ENCODE data around the gene OTP. TPM values are rescaled to one million over a fixed set of nuclear protein-coding genes. Genes with fewer than 3 reads are reported as not detected.

The OTP gene
- polyA plus RNA-seq, 1 of the 3 experiments (the other 2 are of a cell fraction): not detected

DNA sequence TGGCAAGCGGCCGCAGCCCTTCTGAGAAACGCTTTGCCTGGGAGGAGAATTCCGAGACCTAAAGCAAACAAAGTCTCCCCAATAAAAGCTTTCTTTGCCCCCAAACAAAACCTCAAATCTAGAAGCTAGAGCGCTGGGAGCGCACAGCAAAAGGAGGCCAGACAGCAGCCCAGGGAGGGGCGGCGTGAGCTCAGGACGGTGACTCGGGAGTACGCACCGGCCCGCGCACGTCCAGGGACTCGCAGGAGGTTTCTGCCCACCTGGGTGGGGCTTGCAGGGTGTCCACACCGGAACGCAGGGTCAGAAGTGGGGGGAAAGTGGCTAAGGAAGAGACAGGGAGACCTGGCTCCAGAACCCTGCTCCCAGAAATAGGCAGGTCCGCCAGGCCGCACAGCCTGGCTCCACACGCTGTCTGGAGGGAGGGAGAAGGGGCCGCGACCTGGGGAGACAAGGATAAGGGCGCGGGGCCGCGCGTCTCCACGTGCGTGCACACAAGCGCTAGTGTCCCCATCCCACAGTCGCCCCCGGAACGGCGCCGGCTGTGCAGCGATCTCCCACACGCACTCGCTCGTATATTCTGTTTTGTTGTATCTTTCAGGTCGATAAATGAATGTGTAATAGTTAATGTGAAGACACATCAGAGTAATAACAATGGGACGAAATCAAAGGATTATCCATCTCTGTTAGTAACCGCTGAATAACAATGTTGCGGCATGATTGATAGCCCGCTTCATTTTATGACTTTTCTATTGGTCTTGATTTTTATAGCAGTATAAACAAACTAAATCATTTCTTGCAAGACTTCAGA is 2.3 kb upstream of the OTP start:
- no peak for TF ChIP-seq PBX3 (IDR thresholded peaks at IDR 0.05)
- TF ChIP-seq ELF1 (IDR thresholded peaks at IDR 0.05): no peak
- TF ChIP-seq YY1 (IDR thresholded peaks at IDR 0.05; ENCODE audit: low read depth): no peak
- 0 out of 2 replicates have a peak, but pooled peaks have one; percentile 79 for TF ChIP-seq EZH2phosphoT487 (IDR thresholded peaks at IDR 0.05; ENCODE audit: borderline replicate concordance, low read depth)
- no peak for TF ChIP-seq CTCF (IDR thresholded peaks at IDR 0.05)
- H3F3A ChIP-seq (replicated peaks; ENCODE audit: insufficient read depth): peaks cover 7% of the 10 kb centered on the region
- no peak overlapping the region for H3K27ac ChIP-seq (ENCODE audit: low read depth in 2 of 2, low read length in 1 of 2)
- H3K4me1 ChIP-seq (ENCODE audit: control insufficient read depth in 1 of 2, insufficient read depth in 2 of 2, low read depth in 1 of 2, low read length in 1 of 2): peaks cover 0 to 6% of the 10 kb centered on the region in 2 experiments; a peak in 1 of 4 replicates
- ChIA-PET POLR2A (no interaction called here), CTCF (interaction anchor here (2.8 kb wide), 1 partner anchor 10 kb away, joined by 11 read pairs; no protein-coding TSS in a partner anchor)
- DNase-seq: peak; percentile 59
- no peaks in the 10 kb centered on the region for H3K9me2 ChIP-seq
- peaks cover 6% of the 10 kb centered on the region; the same call in 1 of the 2 replicates for H4K20me1 ChIP-seq (ENCODE audit: insufficient read depth)
- no peak overlapping the region for H3K9ac ChIP-seq
- WGBS (ENCODE audit: low lambda C conversion rate): 14% methylated on average over 35 of the region's 45 CpGs
- H3K4me3 ChIP-seq (ENCODE audit: low read depth in 2 of 2, low read length in 1 of 2): no peak overlapping the region
- no peaks in the 10 kb centered on the region for H3K9me3 ChIP-seq
- H3K27me3 ChIP-seq (ENCODE audit: insufficient read depth): peaks cover 95% of the 10 kb centered on the region
- H2AFZ ChIP-seq (ENCODE audit: low read depth): no peak overlapping the region
- H3K36me3 ChIP-seq (replicated peaks in 1 of 2; ENCODE audit: control insufficient read depth in 1 of 2, insufficient read depth in 2 of 2, low read length in 1 of 2): no peaks in the 10 kb centered on the region
- no peak overlapping the region for H3K4me2 ChIP-seq
- H3K79me2 ChIP-seq (ENCODE audit: insufficient read depth): no peaks in the 10 kb centered on the region

DNA sequence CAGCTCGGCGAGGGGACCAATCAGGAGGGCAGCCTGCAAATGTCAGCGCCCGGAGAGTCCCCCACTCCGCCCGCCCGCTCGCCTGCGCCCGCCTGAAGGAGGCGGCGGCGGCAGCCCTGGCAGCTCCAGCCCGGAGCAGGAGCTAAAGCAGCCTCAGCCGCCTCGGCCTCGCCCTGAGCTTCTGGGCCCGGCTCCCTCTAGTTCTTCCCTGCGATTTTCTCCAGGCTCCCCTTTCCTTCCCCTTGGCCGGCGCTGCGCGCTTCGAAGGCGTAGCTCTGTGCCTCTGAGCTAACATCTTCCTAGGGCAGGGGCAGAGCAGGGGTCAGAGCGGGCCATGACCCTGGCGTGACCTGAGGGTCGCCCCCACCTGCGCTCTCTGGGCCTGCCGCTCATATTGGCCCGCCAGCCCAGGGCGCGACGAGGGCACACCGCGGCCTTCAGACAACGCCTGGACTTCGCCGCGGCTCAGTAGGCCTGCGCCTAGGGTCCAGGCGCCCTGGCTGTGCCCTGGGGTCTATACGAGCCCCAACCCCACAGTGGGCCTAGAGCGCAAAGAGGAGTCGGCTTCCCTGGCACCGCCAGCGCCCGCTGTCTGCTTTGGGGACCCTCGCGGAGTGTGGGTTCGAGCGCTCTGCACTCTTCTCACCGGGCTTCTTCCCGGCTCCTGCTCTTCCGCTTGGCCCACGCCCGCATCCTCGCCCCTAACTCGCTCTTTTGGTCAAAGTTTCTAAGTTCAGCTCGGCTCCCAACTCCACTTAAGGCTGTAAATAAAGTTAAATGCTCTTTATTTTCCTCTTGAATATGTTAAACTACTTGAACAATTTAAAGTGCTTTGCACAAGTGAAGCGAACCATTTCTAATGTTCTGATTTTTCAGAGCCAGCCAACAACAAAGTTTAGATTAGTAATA is 504 bp upstream of the OTP start:
- H3K4me2 ChIP-seq: no peak overlapping the region; the same call in 1 of the 2 replicates
- H3K9me3 ChIP-seq: no peaks in the 10 kb centered on the region; the same call in 1 of the 2 replicates
- no peak overlapping the region; a peak in 1 of 4 replicates for H3K4me3 ChIP-seq (ENCODE audit: low read depth in 2 of 2, low read length in 1 of 2)
- H4K20me1 ChIP-seq (ENCODE audit: insufficient read depth): peaks cover 6% of the 10 kb centered on the region; the same call in 1 of the 2 replicates
- no peaks in the 10 kb centered on the region for H3K79me2 ChIP-seq (ENCODE audit: insufficient read depth)
- no peak overlapping the region for H3K9ac ChIP-seq
- H3K27me3 ChIP-seq (ENCODE audit: insufficient read depth): peaks cover 100% of the 10 kb centered on the region
- TF ChIP-seq EP300 (IDR thresholded peaks at IDR 0.05; ENCODE audit: borderline replicate concordance in 1 of 2, low read depth in 1 of 2, low read length in 1 of 2): no peak
- TF ChIP-seq ELF1 (IDR thresholded peaks at IDR 0.05): no peak
- TF ChIP-seq, protein P1, sequence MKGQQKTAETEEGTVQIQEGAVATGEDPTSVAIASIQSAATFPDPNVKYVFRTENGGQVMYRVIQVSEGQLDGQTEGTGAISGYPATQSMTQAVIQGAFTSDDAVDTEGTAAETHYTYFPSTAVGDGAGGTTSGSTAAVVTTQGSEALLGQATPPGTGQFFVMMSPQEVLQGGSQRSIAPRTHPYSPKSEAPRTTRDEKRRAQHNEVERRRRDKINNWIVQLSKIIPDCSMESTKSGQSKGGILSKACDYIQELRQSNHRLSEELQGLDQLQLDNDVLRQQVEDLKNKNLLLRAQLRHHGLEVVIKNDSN (IDR thresholded peaks at IDR 0.05; ENCODE audit: borderline replicate concordance, low read depth): no peak
- no peak for TF ChIP-seq TCF12 (IDR thresholded peaks at IDR 0.05)
- no peak; the same call in 1 of the 2 replicates for TF ChIP-seq EZH2phosphoT487 (IDR thresholded peaks at IDR 0.05; ENCODE audit: borderline replicate concordance, low read depth)
- TF ChIP-seq SMC3 (IDR thresholded peaks at IDR 0.05; ENCODE audit: low read depth, low read length): no peak
- TF ChIP-seq, protein P2, sequence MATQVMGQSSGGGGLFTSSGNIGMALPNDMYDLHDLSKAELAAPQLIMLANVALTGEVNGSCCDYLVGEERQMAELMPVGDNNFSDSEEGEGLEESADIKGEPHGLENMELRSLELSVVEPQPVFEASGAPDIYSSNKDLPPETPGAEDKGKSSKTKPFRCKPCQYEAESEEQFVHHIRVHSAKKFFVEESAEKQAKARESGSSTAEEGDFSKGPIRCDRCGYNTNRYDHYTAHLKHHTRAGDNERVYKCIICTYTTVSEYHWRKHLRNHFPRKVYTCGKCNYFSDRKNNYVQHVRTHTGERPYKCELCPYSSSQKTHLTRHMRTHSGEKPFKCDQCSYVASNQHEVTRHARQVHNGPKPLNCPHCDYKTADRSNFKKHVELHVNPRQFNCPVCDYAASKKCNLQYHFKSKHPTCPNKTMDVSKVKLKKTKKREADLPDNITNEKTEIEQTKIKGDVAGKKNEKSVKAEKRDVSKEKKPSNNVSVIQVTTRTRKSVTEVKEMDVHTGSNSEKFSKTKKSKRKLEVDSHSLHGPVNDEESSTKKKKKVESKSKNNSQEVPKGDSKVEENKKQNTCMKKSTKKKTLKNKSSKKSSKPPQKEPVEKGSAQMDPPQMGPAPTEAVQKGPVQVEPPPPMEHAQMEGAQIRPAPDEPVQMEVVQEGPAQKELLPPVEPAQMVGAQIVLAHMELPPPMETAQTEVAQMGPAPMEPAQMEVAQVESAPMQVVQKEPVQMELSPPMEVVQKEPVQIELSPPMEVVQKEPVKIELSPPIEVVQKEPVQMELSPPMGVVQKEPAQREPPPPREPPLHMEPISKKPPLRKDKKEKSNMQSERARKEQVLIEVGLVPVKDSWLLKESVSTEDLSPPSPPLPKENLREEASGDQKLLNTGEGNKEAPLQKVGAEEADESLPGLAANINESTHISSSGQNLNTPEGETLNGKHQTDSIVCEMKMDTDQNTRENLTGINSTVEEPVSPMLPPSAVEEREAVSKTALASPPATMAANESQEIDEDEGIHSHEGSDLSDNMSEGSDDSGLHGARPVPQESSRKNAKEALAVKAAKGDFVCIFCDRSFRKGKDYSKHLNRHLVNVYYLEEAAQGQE (IDR thresholded peaks at IDR 0.05; ENCODE audit: low read depth, low read length): no peak
- TF ChIP-seq NRF1 (IDR thresholded peaks at IDR 0.05; ENCODE audit: low read depth, low read length): no peak
- no peak for TF ChIP-seq NFIC (IDR thresholded peaks at IDR 0.05; ENCODE audit: borderline replicate concordance)
- TF ChIP-seq MXI1 (IDR thresholded peaks at IDR 0.05; ENCODE audit: low read depth, low read length): no peak
- no peak for TF ChIP-seq RXRA (IDR thresholded peaks at IDR 0.05; ENCODE audit: borderline replicate concordance, low read depth)
- TF ChIP-seq RCOR1 (IDR thresholded peaks at IDR 0.05; ENCODE audit: low read length): no peak
- TF ChIP-seq JUND (IDR thresholded peaks at IDR 0.05): no peak
- ChIA-PET POLR2A (no interaction called here), CTCF (interaction anchor here (0.6 to 2.7 kb wide), 9 partner anchors 8 to 1503 kb away, joined by 3 to 8 read pairs (median 4); no protein-coding TSS in a partner anchor)
- H3F3A ChIP-seq (replicated peaks; ENCODE audit: insufficient read depth): peaks cover 7% of the 10 kb centered on the region
- WGBS (ENCODE audit: low lambda C conversion rate): 36% methylated on average over 32 of the region's 61 CpGs
- DNase-seq: peak; percentile 78
- no peak overlapping the region for H3K27ac ChIP-seq (ENCODE audit: low read depth in 2 of 2, low read length in 1 of 2)
- no peak overlapping the region for H2AFZ ChIP-seq (ENCODE audit: low read depth)
- H3K36me3 ChIP-seq (replicated peaks in 1 of 2; ENCODE audit: control insufficient read depth in 1 of 2, insufficient read depth in 2 of 2, low read length in 1 of 2): no peaks in the 10 kb centered on the region
- H3K4me1 ChIP-seq (ENCODE audit: control insufficient read depth in 1 of 2, insufficient read depth in 2 of 2, low read depth in 1 of 2, low read length in 1 of 2): peaks cover 0 to 6% of the 10 kb centered on the region in 2 experiments; a peak in 1 of 4 replicates
- H3K9me2 ChIP-seq: no peaks in the 10 kb centered on the region

Data from SK-N-SH (cell line).